HG03378 (cell line): ENCODE data around the gene HORMAD2.

Experiments used
- ATAC-seq: cut with Tn5 transposase; IDR thresholded peaks from one replicate; pipeline ENCODE4 v1.9.1; 2021; ENCODE audit warnings: mild to moderate bottlenecking, moderate library complexity; ENCODE audit not compliant: unreplicated experiment

HORMAD2 gene

DNA sequence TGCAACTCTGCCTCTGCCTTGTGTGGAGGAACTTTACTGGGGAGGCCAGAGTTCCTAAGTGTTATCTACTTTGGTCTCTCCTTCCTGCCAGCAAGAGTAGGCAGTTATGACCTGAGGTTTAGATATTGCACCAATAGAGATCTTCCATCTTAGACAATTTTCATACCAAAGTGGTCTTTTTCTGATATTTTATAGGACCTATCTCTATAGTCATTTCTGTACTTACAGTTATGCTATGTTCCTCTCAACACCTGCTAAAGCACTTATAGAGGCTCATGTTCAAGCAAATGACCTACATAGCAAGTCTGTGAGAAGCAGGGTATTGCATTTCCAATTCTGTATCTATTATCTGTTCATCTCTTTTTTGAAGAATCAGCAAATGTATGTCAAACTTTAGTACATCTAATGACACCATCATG, 80.8 kb downstream of the HORMAD2 start:
- ATAC-seq = no peak

DNA sequence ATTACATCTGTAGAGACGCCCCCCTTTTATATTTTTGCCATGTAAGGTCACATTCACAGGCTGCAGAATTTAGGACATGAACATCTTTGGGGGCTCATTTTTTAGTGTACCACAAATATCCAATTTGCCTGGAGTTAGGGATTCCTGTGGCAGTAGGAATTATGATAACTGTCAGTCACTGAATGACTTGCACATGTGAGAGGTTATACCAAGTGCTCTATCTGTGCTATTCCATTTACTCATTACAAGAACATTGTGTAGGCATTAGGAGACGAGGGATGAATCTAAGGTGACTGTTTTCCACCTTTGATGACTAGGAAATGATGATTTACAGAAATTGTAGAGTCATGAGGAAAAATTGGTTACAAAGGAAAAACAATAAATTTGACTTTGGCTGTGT, 87.0 kb downstream of the HORMAD2 start:
- ATAC-seq = no peak

DNA sequence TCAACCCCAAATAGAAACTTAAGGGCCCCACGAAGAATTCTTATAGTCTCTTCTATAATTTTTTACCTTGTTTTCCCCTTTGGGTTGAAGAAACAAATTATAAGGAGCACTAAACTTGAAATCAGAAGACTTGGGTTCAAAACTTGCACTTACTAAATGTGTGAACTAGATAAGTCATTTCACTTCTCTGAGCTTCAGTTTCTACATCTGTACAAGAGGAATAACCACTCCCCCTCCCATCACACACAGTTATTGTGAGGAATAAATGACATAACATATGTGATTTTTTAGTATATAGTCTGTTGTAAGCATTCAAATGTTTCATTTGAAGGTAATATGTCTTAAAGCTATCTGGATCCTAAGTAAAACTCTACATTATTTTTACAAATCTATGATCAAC, 87.5 kb downstream of the HORMAD2 start:
- ATAC-seq = no peak

DNA sequence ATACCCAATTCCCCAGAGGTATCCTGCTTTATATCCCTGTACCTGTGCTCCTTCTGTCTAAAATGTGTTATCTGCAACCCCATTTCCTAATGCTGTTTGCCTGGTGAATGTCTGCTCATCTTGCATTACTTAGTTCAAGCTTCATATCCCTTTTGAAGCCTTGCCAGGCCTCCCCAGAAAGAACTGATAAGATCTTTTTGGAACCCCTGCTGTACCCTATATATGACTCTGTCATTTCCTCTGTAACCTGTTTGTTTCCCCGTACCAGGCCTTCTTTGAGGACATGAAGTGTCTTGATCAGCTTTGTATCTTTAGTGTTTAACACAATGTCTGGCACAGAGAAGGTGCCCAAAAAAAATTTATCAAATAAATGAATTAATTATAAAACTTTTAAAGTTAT, 88.7 kb downstream of the HORMAD2 start:
- no peak for ATAC-seq

DNA sequence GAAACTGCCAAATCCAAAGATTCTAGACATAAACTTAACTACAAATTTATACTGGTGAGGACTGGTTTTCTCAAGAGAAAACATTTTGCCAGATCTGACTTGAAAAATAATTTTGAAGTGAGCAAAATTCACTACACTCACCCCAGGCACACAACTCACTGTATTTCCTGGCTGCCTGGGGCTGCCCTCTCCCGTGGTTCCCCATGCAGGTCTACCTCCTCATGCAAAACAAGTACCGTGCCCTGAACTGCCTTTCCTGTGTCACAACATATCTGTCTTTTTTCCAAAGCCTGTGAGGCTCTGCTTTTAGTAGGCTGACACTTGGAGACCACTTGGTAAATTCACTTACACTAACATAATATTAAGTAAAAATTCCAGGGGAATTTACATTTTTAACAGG, 89.9 kb downstream of the HORMAD2 start:
- no peak for ATAC-seq

DNA sequence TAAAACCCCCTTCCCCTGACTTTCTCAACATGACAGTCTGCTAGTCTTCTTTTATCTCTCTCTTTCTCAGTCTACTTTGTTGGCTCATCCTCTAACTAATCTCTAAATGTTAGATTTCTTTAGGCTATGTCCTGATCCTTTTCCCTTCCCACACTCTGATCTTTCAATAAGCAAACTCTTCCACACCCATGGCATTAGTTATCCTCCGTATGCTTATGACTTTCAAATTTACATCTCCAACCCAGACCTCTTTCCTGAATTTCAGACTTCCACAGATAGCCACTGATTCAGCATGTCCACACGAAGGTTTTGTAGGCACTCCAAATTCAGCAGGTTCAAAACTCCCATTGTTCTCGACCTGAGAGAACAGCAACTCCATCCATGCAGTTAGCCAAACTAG, 90.7 kb downstream of the HORMAD2 start:
- ATAC-seq = no peak

DNA sequence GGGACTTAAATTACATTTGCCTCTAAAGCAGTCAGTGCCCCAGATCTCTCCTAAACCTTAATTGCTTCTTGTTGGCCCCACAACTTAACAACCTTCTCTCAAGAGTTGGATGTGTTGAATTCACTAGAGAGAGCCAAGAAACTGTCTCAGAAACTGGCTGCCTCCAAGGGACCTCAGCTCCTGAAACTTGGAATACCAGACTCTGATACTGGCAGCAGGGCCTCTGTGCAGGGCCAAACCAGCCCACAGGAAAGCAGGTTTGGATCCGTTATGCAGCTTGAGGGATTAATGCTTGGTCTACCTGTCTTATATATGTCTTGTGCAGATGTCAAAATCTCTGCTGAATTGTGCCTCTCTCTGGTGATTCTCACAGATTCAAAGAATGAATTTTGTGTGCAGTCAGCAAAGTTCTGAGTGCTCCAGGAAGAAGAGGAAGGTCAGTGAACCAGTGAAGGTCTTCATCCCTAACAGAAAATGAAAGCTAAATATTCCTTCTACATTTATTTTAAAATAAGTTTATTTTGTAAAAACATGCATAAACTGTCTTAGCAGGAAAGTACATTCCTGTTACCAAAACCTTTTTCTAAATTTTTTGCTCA, 95.5 kb downstream of the HORMAD2 start:
- no peak for ATAC-seq

DNA sequence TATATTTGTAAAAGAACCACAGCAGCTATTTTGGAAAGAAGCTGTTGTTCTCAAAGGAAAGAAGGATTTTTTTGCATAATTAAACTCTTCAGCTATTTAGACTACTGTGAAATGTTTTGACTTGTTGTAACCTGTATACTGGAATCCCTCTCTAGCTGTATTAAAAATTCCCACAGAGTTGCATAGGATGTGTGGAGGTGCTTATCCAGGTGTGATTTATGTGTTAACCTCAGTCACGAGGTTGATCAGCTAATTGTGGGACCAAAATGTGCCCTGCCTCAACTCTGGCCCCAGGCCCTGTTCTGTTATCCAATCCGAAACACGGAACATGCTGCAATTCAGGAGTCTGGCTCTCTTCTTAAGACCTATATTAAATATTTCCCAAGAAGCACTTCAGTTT, 96.2 kb downstream of the HORMAD2 start:
- ATAC-seq = no peak

DNA sequence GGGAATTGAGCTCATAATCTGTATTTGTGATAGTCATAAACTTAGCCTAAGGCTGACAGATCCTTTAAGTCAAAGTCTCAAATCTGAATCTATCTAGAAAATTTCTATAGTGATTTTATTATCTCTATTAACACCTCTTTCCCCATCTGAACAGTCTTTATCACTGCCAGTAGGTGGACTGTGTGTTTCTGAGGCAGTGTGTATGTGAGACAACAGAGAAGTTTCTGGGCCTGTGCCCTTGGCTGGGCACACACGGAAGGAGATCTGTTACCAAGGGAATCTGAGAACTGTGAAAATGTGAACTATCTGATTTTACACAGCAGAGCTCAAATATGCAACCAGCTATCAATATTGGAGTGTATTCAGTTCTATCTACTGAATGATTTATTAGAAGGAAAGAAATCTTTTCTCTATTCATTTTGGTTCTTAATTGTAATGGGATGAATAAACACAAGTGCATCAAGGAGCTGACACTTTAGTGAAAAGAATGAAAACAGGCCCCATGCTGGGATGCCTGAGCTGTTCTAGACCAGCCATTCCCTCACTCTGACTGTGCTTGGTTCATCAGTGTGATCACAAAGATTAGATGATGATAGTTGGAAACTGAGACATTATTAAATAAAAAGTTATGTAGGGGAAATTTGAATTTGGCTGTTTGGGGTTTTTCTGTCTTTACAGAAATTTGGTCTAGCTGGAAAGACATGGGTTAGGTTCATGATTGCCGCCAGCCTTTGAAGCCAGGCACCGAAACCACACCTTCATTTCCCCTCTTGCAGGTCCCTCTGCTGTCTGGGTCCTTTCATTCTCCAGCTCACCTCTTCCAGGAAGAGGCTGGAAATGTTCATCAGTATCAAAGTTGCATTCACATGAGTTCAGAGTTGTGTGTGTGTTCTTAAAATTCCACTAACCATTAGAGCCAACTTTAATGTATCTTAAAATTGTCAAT, 98.2 kb downstream of the HORMAD2 start:
- no peak for ATAC-seq

DNA sequence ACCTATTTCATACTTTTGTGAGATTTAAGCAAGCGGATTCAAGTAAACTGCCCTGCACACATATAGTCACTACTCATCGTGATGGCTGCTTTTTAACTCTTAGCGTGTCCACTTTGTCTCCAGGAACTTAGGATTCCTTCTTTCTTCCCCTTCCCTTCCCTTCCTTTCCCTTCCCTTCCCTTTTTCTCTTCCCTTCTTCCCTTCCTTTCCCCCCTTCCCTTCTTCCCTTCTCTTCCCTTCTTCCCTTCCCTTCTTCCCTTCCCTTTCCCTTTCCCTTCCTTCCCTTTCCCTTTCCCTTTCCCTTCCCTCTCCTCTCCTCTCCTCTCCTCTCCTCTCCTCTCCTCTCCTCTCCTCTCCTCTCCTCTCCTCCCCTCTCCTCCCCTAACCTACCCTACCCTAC, 100.4 kb downstream of the HORMAD2 start:
- no peak for ATAC-seq

DNA sequence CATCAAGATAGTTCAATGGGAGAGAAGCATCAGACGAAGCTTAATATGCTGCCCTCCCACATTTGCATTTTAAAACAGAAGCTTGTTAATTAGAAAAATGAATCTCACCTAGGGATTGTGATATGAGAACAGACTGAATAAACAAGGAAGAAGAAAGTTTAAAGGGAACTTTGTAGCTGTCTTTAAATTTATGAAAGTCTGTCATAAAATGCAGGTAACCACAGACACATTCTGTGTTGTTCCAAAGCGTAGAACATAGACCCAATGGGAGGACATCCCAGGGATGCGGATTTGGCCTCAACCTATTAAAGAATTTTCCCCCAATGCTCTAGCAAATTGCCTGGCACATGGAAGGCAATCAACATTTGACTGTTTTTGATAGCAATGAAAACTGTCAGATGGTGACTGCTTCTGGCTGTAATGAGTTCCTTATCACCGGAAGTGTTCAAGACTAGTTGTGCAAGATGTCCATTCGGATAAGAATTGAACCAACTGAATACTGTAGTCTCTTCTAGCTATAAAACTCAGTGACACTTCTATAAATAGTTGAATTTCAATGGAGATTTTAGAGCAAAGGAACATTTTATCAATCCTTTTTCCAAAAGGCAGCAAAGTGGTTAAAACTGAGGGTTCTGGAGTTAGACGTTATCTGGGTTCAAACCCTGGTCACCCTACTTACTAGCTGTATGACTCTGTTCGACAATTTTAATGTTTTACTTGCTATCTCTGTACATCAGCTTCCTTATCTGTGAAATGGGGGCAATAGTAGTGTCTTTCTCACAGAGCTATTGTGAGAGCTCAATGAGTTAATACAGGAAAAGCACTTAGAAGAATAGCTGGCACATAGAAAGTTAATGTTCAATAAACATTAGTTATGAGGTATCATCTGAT, 101.4 kb downstream of the HORMAD2 start:
- ATAC-seq = no peak

DNA sequence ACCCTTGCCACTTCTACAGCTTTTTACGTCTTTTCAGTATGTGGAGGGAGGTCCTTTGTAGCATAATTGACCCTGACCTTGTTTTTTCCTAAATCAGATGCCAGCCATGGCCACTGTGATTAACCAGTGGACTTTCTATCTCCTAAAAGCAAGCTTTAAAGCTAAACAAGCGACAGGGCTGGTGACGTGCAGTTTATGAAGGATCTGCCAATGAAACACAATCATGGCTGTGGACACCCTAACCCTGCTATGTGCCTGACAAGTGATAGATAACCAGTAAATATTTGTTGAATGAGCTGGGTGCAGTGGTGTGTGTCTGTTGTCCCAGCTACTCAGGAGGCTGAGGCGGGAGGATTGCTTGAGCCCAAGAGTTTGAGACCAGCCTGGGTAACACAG, 102.1 kb downstream of the HORMAD2 start:
- ATAC-seq = no peak

DNA sequence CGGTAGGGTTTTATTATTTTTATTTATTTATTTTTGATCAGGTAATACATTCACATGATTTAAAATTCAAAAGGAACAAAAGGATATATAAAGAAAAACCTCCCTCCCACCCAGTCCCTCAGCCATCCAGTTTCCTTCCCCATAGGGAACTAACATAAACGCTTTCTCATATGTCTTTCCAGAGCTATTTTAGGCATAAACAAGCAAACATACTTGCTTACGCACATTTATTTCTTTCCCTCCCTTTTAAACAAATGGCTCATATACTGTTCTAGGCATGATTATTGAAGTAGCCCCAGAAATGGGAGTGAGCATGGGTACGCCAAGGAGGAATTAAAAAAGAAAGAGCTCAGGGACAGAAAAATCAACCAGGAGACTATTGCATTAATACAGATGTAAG, 102.6 kb downstream of the HORMAD2 start:
- ATAC-seq = no peak

DNA sequence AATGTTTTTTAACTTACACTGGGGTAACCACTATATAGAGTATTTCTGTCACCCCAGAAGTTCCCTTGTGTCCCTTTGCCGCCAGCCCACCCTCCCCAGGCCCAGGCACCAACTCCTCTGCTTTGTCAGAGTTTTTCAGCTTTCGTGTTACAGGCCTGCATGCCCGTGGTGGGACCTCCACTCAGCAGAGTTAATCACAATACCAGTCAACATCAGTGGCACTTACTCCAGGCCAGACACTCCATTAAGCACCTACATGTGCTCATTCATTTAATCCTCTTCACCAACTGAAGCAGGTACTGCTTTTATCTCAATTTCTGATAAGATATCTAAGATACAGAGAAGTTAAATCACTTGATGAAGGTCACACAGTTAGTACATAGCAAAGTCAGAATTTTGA, 103.0 kb downstream of the HORMAD2 start:
- ATAC-seq = no peak

DNA sequence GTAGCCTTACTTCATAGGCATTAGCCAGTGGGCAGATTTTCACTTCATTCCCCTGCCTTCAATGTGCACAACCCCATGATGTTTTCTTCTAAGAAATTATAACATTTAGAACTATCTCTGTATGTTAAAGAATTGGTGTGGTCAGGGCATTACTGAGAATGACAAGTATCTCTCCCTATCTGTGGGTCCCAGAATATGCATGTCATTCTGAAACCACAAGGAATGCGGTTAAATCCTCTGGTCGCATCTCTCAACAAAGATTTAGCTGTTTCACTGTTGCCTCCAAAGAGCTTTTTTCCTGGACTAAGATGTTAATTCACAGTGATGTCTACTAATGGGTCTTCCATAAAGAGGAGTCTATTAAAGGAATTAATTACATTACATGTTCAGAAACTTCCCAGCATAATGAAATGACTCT, 103.6 kb downstream of the HORMAD2 start:
- ATAC-seq = no peak

DNA sequence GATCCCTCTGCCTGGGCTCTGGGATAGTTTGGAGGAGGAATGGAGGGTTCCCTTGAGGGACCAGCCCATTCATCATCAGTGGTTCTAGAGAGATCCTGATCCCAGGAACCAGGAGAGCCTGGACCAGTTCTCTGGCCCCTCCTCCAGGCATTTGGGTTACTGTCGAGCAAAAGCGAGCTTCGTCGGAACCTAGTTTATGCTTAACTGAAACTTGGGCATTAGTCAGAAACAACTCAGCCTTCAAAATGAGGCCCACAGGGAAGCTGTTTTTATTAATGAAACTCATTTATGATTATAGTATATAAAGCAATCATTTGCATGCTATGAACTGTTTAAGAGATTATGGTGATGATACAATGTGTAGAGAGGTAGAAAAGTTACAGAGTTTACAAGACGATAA, 104.9 kb downstream of the HORMAD2 start:
- ATAC-seq = no peak

DNA sequence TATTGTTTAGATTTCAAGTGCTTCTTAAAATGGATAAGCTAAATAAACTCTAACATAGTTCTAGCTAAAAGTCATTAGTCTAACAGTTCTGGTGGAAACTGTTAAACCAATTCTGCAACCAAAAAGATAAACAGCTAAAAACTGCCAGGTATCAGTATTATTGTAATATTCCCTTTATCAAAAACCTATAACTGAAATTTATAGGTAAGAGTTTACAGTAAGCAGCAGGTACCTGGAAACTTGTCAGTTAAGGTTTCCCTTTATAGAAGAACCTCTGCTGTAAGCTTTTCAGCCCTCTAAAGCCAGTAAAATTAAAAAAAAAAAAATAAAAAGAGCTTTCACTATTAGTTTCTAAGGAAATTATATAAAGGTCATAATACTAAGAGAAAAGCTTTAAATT, 105.3 kb downstream of the HORMAD2 start:
- no peak for ATAC-seq

DNA sequence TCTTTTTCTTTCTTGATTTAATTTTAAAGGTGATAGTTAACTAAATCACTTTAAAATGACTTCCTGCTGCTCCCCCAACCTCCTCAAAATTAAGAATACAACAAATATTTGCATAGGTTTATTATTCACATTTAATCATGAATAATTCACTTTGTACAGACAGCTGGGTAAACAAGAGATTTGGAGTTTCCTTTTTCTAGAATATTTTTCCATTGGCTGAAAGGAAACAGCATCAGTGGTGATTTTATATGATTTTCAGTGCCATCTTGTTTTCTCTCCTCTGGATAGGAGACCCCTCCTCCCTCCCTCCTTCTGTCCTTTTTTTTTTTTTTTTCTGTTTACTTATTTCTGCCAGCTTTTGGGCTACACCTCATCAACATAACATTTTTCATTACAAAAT, 105.8 kb downstream of the HORMAD2 start:
- no peak for ATAC-seq

DNA sequence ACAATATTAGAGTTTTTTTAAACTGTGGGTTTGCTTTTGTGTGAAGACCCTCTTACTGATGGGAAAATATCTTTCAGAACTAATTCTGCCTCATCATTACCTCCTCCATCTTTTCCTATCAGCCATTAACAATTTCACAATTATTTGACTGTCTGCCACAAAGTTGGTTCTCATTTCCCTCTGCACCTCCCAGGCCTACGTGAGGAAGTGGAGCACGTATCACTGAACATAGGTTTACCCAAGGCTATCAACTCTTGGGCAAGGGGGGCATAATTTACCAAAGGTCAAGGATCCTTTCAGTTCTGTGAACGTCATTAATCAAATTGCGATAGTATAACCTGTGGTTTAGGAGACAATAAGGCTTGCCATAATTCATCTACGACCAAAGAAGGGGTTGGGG, 106.2 kb downstream of the HORMAD2 start:
- no peak for ATAC-seq

DNA sequence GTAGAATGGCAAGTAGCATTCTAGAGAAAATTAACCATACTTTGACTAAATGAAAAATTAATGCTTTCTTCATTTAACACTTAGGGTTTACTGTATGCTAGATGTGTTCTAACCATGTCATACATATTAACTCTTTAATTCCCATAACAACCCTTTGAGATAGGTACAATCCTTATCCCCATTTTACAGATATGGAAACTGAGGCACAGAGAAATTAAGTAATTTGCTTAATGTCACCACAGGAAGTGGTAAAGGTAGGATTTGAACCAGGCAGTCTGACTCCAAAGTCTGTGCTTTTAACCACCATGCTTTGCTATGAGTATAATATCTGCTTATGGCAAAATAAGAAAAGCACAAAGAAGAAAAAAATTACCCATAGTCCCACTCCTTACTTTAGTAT, 106.8 kb downstream of the HORMAD2 start:
- no peak for ATAC-seq
